BJ (cell line): ENCODE results near the gene SMS. TPM values are rescaled to one million over a fixed set of nuclear protein-coding genes. Genes with fewer than 3 reads are reported as not detected.

ENCODE experiments used
- CTCF ChIA-PET: fragments of 350-600 bp; formaldehyde crosslinking; extraction: SDS; loops from one replicate; lab custom pipeline; 2021; ENCODE audit warnings: antibody characterized with exemption, inconsistent platforms; lab: Yijun Ruan, JAX
- POLR2A ChIA-PET: fragments of 300-600 bp; sonication (Branson Sonifier 250); formaldehyde crosslinking; extraction: SDS; loops from one replicate; lab custom pipeline; 2021; ENCODE audit warnings: antibody characterized with exemption; lab: Charles Lee
- DNase-seq: peaks from one replicate; pipeline ENCODE4 v3.0.0-alpha.2; 2011; ENCODE audit warnings: low read depth
- H3K27me3 ChIP-seq: 2 replicates; pipeline ENCODE4 v1.6.0; 2011; ENCODE audit warnings: low read length; ENCODE audit not compliant: control insufficient read depth, insufficient read depth
- H3K36me3 ChIP-seq: 2 replicates; pipeline ENCODE4 v1.5.1; 2011; ENCODE audit warnings: low read length; ENCODE audit not compliant: control insufficient read depth, insufficient read depth
- H3K4me3 ChIP-seq: 2 replicates; pipeline ENCODE4 v1.5.1; 2011; ENCODE audit warnings: low read depth, mild to moderate bottlenecking, control low read depth, low read length
- polyA plus RNA-seq: library from polyadenylated mRNA; depleted of rRNA; stranded (reverse); fragments of >200 nt; gene quantifications from 2 replicates; pipeline ENCODE4 v1.2.3, GENCODE V29; 2011
- TF ChIP-seq, protein P1 (sequence below): IDR thresholded peaks from 2 replicates; pipeline ENCODE4 v1.5.1; 2011; ENCODE audit warnings: low read depth, mild to moderate bottlenecking, control low read depth, inconsistent platforms, low read length, moderate library complexity; ENCODE audit not compliant: insufficient read depth

SMS gene
- polyA plus RNA-seq, 1 experiment = 26.0 TPM

DNA sequence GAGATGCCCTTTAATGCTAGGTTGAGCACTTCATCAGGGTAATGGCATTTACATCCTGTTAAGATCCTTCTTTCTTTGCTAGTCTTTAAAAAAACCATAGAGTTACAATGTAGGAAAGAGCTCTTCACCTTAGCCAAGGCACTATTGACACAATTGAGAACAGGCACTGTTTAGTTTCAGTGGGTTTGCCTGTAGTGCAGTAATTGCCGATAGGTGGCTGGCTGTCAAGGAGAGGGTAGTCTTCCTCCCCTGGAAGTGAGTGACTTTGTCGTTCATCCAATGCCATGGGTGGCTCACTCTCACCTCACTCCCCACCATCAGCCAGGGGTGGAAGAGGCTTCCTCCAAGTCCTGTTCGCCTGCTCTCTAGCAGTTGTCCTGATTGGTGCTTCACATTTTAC is 34.7 kb downstream of the SMS start:
- Histone ChIP-seq H3K27me3 (no peaks in the 10 kb centered on the region), H3K4me3 (no peak overlapping the region), H3K36me3 (peaks cover 3% of the 10 kb centered on the region; the same call in 1 of the 2 replicates)
- ChIA-PET CTCF (interaction anchor here (1.2 to 3.2 kb wide), 3 partner anchors 9 to 136 kb away, joined by 3 to 18 read pairs (median 12); partner anchors contain the start of gene MBTPS2), POLR2A (no interaction called here)
- DNase-seq = no peak
- TF ChIP-seq, protein P1, sequence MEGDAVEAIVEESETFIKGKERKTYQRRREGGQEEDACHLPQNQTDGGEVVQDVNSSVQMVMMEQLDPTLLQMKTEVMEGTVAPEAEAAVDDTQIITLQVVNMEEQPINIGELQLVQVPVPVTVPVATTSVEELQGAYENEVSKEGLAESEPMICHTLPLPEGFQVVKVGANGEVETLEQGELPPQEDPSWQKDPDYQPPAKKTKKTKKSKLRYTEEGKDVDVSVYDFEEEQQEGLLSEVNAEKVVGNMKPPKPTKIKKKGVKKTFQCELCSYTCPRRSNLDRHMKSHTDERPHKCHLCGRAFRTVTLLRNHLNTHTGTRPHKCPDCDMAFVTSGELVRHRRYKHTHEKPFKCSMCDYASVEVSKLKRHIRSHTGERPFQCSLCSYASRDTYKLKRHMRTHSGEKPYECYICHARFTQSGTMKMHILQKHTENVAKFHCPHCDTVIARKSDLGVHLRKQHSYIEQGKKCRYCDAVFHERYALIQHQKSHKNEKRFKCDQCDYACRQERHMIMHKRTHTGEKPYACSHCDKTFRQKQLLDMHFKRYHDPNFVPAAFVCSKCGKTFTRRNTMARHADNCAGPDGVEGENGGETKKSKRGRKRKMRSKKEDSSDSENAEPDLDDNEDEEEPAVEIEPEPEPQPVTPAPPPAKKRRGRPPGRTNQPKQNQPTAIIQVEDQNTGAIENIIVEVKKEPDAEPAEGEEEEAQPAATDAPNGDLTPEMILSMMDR = no peak

DNA sequence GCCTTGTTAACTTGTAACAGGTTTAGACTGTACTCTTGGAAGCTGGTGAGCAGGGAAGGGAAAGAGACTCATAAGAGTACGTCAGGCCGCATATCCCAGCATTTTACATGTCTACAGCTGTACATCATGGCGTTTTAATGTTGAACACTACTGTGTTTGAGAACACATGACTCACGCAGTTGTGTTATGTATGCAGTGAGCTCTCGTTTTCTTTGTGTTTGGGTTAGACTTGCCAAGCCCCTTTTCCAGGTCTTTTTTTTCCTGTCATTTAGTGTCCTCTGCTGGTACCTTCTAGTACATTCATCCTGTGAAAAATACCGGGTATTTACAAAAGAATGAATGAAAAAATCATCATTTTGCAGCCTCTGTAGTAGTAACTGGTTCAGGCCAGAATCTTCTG is 35.3 kb downstream of the SMS start:
- ChIA-PET POLR2A (no interaction called here), CTCF (interaction anchor here (0.8 to 3.2 kb wide), 4 partner anchors 10 to 160 kb away, joined by 3 to 18 read pairs (median 8); partner anchors contain the start of gene MBTPS2)
- Histone ChIP-seq H3K36me3 (peaks cover 3% of the 10 kb centered on the region; the same call in 1 of the 2 replicates), H3K27me3 (no peaks in the 10 kb centered on the region), H3K4me3 (no peak overlapping the region)
- no peak for DNase-seq
- TF ChIP-seq, protein P1 = peak; percentile 46

DNA sequence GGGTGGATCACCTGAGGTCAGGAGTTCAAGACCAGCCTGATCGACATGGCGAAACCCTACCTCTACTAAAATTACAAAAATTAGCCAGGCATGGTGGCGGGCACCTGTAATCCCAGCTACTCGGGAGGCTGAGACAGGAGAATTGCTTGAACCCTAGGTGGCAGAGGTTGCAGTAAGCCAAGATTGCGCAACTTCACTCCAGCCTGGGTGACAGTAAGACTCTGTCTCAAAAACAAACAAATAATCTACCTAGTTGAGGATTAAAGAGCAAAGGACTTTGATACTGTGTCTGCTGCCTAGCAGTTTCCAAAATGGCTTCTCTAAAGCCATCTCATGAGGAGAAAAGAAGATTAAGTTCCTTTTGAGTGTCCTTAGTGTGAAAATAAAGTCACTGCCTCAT is 37.8 kb downstream of the SMS start:
- DNase-seq = no peak
- ChIA-PET POLR2A (no interaction called here), CTCF (no interaction called here)
- Histone ChIP-seq H3K27me3 (no peaks in the 10 kb centered on the region), H3K4me3 (no peak overlapping the region), H3K36me3 (peaks cover 3% of the 10 kb centered on the region; the same call in 1 of the 2 replicates)
- TF ChIP-seq, protein P1 = no peak

DNA sequence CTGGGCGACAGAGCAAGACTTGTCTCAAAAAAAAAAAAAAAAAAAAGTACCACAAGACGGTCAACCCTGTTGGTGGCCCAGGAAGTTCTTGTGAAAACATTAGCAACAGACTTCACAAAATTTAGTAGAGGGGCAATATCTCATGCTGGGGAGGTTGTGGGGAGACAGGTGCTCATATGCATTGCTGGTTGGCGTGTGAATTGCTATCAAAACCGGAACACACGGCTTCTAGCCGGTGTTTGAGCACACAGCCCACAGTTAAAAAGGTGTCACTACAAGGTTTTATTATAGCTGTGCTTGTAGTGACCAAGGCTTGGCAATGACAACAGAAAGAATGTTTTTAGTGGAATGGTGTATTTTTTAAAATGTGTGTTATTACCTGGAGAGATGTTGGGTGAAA is 41.8 kb downstream of the SMS start:
- TF ChIP-seq, protein P1 = no peak
- CTCF ChIA-PET = no interaction called here

DNA sequence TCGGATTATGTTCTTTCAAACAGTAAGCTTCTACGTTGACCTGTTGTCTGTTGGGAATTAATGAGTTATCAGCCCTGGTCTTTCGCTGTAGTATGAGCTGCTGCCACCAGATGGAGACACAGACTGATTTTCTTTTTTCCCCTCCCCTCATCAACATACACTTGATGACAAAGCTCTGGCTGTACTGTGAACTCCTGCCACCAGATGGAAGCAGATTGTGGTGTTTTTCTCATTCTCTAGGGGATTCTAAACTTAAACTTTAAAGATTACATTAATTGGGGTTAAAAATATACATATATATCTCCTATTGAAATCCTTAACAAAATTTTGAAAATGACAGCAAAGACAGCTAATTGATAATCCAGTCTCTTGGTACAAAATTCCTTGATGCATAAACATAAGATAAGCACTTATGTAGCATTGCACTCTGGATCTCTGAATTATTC is 44.8 kb downstream of the SMS start:
- CTCF ChIA-PET = interaction anchor here (0.6 to 2.4 kb wide), 28 partner anchors 8 to 1917 kb away, joined by 3 to 18 read pairs (median 4); no protein-coding TSS in a partner anchor
- POLR2A ChIA-PET = no interaction called here
- H3K36me3 ChIP-seq = no peaks in the 10 kb centered on the region; the same call in 1 of the 2 replicates

More for the DNA sequence above, 41.8 kb downstream of the SMS start:
- no peak overlapping the region for H3K4me3 ChIP-seq
- no peak for DNase-seq
- POLR2A ChIA-PET = no interaction called here
- H3K36me3 ChIP-seq = peaks cover 2% of the 10 kb centered on the region; the same call in 1 of the 2 replicates
- no peaks in the 10 kb centered on the region for H3K27me3 ChIP-seq

More for the DNA sequence above, 44.8 kb downstream of the SMS start:
- Histone ChIP-seq H3K4me3 (no peak overlapping the region), H3K27me3 (no peaks in the 10 kb centered on the region)
- no peak for DNase-seq
- TF ChIP-seq, protein P1 = peak; percentile 77
